ENCODE data around the gene USP16.

Gene USP16

GRCh38 chr21:29033871-29034270 lies 9.4 kb downstream of the USP16 start:
- no peak for DNase-seq (ENCODE audit: low read depth)

- no peak for DNase-seq (ENCODE audit: low read depth)
Measured at GRCh38 chr21:29034678-29035077, 10.2 kb downstream of the USP16 start.

- DNase-seq (ENCODE audit: low read depth) = no peak
Measured at GRCh38 chr21:29052224-29052623, 27.8 kb downstream of the USP16 start.

DNA sequence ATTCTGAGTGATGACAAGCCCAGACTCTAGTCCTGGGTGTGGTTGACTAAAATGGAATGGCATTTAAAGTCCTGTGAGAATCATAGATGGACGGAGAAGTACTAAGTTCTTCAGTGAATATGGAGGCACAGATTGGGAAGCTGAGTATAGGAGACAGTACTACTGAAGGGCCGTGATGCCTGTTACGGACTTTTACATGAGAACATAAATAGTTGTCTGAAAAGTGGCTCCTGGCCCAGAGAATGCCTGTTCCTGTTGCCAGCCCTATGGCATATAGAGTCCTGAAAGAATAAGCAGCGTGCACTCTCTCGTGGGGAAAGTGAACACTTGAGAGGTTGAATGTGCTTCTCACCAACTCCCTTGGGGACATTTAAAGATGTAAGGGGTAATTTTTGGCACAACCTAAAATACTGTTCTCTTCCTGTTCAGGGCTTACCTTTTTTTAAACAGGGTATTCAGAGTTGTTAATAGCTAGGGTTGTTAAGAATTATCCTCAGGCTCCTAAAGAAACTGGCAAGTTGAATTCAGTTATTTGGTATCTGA lies 28.6 kb downstream of the USP16 start:
- DNase-seq (ENCODE audit: low read depth) = no peak

DNA sequence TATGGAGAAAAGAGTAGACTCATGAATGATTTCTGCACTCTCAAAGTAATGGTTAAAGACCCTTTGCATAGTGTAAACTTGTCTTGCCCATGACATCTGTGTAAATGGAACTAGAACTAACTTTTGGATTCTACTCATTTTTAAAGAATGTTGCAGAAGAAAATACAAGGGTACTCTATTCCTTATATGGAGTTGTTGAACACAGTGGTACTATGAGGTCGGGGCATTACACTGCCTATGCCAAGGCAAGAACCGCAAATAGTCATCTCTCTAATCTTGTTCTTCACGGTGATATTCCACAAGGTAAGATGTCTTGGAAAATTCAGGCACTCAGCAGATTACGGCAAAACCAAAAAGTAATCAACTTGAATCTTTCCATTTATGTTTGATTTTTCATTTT lies 29.2 kb downstream of the USP16 start:
- DNase-seq (ENCODE audit: low read depth) = no peak

DNA sequence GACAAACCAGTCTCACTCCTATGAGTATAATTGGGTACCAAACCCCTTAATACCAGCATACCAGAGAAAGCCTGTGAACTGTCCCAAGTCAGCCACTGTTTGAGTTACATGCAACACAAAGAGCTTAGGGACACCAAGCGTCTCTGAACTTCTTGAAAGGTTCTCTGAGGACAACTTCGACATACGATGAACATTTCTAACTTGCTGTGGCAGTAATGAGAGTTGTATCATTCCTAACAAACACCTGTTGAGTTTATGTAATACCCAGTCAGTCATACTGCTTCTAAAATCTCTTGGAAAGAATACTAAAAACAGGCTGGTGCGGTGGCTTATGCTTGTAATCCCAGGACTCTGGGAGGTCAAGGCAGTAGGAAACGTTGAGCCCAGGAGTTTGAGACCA lies 30.6 kb downstream of the USP16 start:
- DNase-seq (ENCODE audit: low read depth) = no peak

GRCh38 chr21:29056005-29056404 lies 31.5 kb downstream of the USP16 start:
- no peak for DNase-seq (ENCODE audit: low read depth)

GRCh38 chr21:29056538-29057050 lies 32.1 kb downstream of the USP16 start:
- DNase-seq (ENCODE audit: low read depth) = no peak

DNA sequence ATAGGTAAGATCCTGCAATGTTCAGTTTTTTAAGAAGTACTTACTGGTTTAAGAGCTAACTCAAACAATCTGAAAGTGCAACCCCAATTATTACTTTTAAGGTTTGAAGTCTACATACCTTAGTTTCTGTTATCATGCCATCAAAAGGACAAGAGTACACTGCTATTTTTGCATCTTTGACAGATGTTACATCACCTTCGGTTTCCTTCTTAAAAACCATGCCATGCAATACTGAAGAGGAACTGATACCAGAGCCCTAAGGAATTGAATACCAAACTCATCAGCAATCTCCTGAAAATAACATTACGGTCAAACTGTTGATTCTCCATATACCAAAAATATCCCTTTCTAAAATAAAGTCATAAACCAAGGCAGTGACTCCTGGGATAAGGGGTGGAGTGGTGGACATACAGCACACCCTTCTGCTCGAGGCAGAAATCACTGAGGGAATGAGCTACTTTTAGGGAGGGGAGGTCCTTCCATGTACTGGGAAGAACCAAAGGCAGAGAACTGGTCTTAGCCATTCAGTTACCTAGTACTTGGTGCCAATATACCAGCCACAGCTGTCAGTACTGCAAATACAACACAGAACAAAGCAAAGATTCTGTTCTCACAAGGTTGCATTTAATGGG lies 40.5 kb downstream of the USP16 start:
- DNase-seq (ENCODE audit: low read depth) = no peak

- DNase-seq (ENCODE audit: low read depth) = peak; percentile 56
Measured at GRCh38 chr21:29072873-29073221, 48.4 kb downstream of the USP16 start.

DNA sequence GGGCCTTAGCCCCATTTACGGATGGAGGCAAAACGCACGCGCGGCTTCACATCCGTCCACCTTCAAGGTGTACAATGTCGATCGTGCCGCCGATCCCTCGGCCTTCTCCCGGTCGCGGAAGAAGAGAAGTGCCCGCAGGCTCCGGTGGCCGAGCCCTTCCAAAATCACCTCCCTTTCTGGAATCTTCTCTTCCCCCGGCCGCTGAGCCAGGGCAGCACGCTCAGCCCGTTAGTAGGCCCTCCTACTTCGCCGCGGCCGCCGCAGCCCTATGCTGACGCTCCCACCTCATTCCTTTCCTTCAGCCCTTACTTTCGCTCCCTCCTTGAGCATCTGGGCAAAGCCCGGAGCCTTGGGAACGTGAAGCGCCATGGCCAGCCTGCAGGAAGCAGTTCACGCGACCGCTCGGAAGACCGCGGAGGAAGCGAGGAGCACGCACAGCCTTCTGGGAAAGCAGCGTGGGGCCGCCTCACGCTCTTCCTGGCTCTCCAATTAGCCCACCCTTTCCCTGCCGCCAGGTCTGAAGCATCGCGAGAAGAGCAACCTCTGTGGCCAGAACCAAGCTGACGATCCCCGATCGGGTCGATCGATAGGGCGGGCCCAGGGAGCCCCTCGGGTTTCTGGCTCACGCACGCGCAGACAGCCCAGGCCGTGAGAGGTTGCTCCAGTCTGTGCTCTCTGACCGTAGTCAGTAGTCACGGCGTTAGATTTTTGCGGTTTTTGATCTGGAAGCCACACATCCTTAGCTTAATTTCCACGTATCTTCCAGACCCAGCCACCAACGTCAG lies 48.9 kb downstream of the USP16 start, which contains the start of gene CCT8:
Gene CCT8 (minus strand): TSS at position 427 of the 785 bp plus-strand sequence. CDS start 58 bp downstream, at position 369.
- peak; percentile 100 for DNase-seq (ENCODE audit: low read depth)

DNA sequence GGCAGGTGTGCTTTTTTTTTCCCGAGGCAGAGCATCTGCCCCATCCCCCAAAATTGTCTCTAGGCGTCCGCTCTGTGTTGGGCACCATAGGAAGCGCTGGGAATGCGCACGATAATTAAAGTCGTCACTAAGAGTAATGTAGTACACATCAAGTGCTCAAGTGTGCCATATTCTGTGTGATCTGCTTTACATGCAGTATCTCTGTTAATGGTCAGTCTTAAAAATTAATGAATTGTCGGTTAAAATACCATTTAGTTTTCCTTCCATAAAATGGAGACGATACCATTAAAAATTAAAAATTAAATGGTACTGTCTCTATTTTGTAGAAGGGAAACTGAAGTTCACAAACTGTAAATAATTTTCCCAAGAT lies 49.5 kb downstream of the USP16 start:
- DNase-seq (ENCODE audit: low read depth) = no peak

GRCh38 chr21:29074783-29075182 lies 50.3 kb downstream of the USP16 start:
- no peak for DNase-seq (ENCODE audit: low read depth)

- DNase-seq (ENCODE audit: low read depth) = peak; percentile 92
Measured at GRCh38 chr21:29075706-29076466, 51.4 kb downstream of the USP16 start.

- peak; percentile 32 for DNase-seq (ENCODE audit: low read depth)
Measured at GRCh38 chr21:29076731-29077640, 52.5 kb downstream of the USP16 start.

GRCh38 chr21:29077651-29078090 lies 53.2 kb downstream of the USP16 start:
- DNase-seq (ENCODE audit: low read depth) = peak; percentile 72

DNA sequence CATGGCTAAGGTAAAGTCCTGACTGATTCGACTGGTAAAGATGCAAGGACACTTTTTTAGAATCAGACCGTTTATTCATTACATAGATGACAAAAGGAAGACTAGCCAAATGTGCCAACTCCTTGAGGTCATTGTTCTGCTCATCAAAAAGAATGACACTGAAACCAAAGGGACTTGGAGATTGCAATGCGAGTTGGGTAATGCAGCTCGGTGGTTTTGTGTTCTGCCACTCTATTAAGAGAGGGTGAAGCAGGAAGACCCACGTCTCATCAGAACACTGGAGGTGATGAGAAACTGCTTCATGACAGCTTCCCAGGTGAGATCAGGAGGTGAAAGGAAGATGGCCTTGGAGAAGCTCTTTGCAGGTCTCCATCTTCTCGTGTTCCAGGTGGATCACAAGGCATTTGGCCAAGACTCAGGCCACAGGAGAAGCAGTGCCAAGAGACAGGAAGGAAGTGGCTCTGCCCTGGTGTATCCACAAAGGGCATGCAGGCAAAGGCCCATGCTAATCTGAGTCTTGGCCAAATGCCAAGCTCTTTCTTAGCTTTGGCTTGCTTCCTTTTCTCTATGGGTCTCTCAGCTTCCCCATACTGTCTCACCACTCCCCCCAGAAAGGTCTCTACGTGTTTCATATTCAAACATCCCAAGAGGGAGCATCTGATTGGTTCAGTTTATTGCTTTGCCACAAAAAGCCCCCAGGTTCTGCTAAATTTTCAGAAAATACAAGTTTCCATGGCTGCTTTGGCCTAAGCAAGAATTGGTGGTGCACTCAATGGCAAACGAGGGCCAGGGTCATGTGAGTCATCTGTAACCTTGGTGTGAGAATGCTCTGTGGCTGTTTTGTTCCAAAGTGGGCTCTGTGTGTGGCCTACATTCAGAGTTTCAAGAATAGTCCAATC lies 54.6 kb downstream of the USP16 start:
- DNase-seq (ENCODE audit: low read depth) = no peak

DNA sequence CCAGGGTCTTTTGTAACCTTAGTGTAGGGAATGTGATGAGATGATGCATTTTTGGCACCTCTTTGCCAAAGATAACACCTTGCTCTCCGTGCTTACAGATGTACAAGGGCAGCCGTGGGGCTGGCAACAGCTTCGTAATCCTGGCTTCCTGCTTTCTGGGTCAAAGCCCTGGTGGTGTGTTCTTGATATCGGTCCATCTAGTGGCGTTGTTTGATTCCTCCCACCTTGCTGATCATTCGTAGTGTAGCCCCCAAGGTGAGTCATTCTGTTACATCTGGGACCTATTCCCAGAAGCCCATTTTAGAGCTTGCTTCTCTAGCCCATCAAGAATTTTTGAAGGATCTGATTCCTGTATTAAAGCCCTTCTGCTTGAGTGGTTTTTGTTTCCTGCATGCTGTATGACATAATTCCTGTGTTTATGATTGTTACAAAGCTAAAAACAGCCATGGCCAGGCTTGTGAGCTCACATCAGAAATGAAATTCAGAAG lies 56.0 kb downstream of the USP16 start:
- DNase-seq (ENCODE audit: low read depth) = no peak

DNA sequence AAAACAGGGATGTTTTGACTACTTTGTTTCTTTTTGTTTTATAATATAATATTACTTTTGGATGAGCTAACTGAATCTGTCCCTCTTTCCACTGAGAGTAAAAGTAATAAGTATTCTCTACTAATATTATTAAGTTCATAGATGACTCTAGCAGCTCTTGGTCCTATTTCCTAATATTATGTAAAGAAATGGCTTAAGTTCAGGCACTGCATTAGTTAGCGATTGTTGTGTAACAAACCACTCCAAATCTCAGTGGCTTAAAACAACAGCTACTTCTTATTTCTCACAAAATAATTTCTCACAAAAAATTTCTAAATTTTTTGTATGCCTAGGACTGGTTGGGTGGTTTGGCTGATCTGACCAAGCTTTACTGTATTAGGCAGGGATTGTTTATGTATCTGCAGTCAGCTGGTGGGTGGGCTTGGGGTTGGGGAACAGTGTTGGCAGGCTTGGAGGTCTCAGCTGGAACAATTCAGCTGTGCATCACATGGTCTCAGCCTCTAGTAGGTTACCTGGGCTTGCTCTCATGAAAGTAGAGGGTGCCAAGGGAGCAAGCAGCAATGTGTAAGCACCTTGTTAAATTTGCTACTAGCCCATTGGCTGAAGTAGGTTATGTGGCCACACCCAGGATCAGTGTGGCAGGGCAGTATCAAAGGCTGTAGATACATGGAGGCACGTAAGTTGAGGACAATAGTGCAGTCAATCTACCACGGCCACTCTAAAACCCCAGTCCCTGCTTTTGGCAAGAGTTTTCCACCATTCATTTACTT lies 57.8 kb downstream of the USP16 start:
- no peak for DNase-seq (ENCODE audit: low read depth)

All from ELR (cell line).